H7 (cell line): ENCODE measurements around the gene IDH3G. TPM values are rescaled to one million over a fixed set of nuclear protein-coding genes. Genes with fewer than 3 reads are reported as not detected.

Experiments
- DNase-seq: peaks from one replicate; pipeline ENCODE4 v3.0.0; 2012
- H3K27me3 ChIP-seq: 2 replicates; pipeline ENCODE4 v1.6.0; 2011; ENCODE audit warnings: mild to moderate bottlenecking, low read length; ENCODE audit not compliant: control insufficient read depth, insufficient read depth
- H3K36me3 ChIP-seq: replicated peaks from 2 replicates; pipeline ENCODE4 v1.5.1; 2011; ENCODE audit warnings: low read length; ENCODE audit not compliant: control insufficient read depth, insufficient read depth
- H3K4me3 ChIP-seq: 2 replicates; pipeline ENCODE4 v1.5.1; 2011; ENCODE audit warnings: low read depth, mild to moderate bottlenecking, control low read depth, low read length, moderate library complexity; ENCODE audit not compliant: insufficient read depth
- total RNA-seq: library from RNA; depleted of rRNA; stranded (reverse); fragments of >200 nt; shearing (Covaris generic); gene quantifications from 2 replicates; pipeline ENCODE4 v1.2.3, GENCODE V29; 2014

IDH3G gene
- total RNA-seq, 1 experiment from 2014 or later = 76.2 TPM

DNA sequence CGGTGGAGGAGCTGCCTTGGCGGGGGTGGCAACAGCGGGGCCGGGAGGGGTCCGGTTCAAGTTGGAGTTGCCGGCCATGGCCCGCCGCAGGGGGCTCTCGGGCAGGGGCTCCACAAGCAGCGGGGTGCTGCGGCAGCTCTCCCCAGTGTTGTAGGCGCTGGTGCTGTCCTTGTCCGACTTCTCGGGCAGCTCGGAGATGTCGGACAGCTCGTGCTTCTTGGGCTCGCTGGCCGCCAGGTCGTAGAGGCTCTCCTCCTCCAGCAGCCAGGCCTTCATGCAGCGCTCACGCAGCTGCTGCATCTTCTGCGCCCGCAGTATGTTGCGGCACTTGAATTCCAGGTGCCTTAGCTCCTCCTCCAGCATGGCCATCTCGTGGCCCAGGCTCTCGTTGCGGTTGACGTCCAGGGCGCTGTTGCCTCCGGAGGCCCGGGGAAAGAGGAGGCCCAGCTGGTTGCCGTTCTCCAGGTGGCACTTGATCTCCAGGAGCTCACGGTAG, 10.0 kb upstream of the IDH3G start:
- no peak overlapping the region for H3K4me3 ChIP-seq
- H3K36me3 ChIP-seq = no peaks in the 10 kb centered on the region; the same call in 1 of the 2 replicates
- H3K27me3 ChIP-seq = no peaks in the 10 kb centered on the region
- no peak for DNase-seq

DNA sequence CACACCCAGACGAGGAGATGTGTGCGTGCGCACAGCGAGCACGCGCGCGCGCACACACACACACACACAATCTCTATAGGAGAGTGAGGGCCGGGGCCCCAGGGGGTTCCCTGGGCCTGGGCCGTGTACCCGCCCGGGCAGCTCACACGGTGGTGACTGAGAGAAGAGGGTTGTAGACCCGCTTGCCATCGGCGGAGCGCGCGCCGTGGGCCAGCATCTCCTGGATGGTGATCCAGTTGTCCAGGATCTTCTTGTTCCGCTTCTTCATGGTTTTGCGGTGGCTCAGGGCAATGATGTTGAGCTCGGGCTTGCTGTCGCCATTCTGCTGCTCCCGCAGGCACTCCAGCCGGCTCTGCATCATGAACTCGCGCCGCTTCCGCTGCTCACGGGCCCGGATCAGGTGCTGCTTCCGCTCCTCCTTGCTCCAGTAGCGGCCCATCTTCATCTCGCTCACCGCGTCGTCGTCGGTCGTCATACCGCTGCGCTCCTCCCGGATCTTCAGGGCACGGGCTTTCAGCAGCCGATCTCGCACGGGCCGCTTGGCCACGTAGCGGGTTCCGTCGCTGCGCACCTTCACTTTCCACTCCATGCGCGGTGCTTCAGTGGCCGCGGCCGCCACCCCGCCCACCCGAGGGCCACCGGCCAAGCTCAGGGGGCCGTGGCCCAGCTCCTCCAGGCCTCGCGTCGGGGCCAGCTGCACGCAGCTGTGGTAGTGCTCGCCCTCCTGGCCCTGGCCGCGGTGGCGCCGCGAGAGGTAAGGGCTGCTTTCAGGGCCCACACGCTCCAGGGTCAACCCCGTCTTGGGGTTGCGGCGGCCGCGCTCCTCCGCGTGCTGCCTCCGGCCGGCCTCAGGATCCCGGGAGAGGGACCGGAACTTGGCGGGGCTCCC, 9.3 kb upstream of the IDH3G start:
- Histone ChIP-seq H3K36me3 (no peaks in the 10 kb centered on the region; the same call in 1 of the 2 replicates), H3K4me3 (no peak overlapping the region), H3K27me3 (no peaks in the 10 kb centered on the region)
- DNase-seq = no peak

DNA sequence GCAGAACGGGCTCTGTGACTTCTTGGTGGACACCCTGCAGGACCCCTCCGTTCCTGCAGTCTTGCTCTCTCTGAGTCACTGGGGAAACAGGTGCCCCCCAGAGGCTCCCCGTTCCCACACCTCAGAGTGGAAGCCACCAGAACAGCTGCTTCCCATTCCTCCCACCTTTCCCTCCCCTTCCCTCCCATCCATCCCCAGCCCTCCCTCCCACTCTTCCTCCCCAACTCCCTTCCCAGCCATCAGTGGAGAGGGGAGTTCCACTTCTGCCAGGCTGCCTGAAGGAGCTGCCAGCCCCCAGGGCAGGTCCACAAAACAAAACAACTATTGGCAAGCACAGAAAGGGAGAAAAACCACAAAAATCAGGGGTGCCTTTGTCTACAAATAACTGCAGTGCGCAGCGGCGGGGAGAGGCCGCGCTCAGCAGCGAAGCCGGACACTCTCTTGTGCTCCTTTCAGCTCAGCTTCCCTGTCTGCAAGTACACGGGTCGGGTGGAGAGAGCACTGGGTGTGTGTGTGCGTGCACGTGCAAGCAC, 8.4 kb upstream of the IDH3G start:
- Histone ChIP-seq H3K27me3 (no peaks in the 10 kb centered on the region), H3K36me3 (peaks cover 2% of the 10 kb centered on the region), H3K4me3 (no peak overlapping the region)
- no peak for DNase-seq

DNA sequence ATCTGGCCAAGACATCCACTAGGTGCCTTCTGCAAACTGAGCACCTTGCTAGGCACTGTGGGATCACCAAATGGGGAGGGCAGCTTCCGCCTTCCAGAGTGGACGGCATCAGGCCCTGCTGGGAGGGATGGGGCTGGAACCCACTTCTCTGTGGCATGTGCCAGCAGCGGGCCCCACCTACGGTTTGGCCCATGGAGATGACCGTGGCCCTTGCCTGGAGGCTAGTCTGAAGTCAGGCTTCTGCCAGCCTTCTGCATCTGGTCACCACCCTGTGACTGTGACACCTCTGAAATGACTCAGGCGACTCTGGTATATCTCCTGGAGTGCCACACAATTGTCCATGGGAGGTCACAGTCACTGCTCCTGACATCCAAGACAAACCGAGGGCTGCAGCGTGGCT, 7.5 kb upstream of the IDH3G start:
- Histone ChIP-seq H3K36me3 (peaks cover 4% of the 10 kb centered on the region), H3K27me3 (no peaks in the 10 kb centered on the region), H3K4me3 (no peak overlapping the region)
- DNase-seq = no peak

DNA sequence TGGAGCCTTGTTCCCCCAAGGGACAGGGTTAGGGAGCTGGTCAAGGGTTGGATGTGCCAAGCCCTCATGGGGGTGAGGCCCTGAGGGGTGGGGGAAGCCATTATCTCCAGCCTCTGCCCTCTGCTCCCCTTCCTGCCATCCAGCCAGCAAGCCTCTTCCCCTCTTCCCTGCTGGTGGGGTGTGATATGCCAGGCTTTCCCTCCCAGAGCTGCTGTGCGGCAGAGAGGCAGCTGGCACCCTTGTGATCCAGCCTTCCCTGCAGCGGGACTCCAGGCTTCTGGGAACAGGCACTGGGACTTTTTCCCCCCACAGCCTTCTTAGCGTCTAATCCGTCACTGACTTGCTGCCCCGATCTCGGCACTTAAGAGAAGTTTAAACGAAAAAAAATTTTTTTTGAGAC, 6.6 kb upstream of the IDH3G start:
- Histone ChIP-seq H3K4me3 (no peak overlapping the region), H3K27me3 (no peaks in the 10 kb centered on the region), H3K36me3 (peaks cover 4% of the 10 kb centered on the region)
- DNase-seq = no peak

DNA sequence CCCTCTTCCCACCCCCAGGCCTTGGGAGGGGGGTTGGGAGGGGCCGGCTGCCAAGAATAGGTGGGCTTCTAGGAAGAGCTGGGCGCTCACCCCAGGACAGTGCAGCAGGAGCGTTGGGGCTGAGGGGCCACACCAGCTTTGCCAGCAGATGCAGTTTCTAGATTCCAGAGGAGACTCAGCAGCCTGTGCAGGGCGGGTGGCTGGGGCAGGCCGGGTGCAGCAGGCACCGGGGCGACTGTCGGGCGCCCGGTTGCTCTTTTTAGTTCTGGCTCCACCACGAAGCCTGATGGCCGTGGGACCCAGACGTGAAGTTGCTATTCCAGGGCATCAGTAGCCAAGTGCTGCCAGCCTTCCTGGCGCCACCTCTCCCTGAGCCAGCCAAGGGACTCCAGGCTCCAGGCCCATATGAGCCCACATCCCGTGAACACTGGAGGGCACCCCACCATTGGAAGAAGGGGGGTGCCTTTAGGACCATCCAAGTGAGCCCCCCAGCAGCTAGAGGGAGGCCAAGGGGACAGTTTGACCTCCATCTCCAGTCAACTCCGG, 6.1 kb upstream of the IDH3G start:
- H3K27me3 ChIP-seq = no peaks in the 10 kb centered on the region
- no peak for DNase-seq
- no peak overlapping the region for H3K4me3 ChIP-seq
- peaks cover 4% of the 10 kb centered on the region for H3K36me3 ChIP-seq

DNA sequence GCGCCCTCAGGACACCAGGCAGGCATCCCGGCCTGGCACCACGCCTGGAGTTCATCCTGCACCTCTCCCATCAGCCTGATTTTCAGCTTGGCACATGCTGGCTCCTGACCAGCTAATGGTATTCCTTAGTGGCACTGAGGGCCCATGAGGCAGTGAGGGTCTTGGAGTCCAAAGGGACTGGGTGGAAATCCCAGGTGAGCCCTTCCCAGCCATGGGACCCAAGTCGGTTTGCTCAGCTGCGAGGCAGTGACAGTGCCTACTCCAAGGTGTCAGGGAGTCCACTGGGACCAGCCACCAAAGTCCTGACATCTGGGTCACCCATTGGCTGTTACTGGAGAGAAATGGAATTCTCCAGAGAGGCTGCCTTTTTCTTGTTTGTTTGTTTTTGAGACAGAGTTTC, 5.2 kb upstream of the IDH3G start:
- DNase-seq = no peak
- H3K4me3 ChIP-seq = no peak overlapping the region
- peaks cover 4% of the 10 kb centered on the region for H3K36me3 ChIP-seq
- no peaks in the 10 kb centered on the region for H3K27me3 ChIP-seq

DNA sequence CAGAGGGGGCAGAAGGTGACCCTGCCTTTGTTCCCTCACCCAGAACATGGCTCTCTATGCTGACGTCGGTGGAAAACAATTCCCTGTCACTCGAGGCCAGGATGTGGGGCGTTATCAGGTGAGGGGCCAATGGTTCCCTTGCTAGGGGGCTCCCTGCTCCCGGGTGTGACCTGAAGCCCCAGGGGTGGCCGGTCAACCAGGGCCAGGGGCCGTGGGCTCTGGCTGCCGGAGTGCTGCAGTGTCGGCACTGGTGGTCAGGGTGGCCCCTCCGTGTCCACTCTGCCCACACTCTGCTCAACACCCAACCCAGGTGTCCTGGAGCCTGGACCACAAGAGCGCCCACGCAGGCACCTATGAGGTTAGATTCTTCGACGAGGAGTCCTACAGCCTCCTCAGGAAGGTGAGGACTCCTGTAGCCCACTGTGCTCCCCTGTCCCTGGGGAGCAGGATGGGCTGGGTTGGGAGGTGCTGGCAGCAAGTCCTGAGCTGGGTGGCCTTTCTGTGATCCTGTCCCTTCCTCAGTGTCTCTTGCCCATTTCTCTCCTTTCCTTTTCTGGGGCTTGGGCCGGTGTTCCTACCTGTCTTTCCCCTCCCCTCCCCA, 3.3 kb upstream of the IDH3G start:
- peaks cover 4% of the 10 kb centered on the region for H3K36me3 ChIP-seq
- no peak for DNase-seq
- no peak overlapping the region for H3K4me3 ChIP-seq
- H3K27me3 ChIP-seq = no peaks in the 10 kb centered on the region

DNA sequence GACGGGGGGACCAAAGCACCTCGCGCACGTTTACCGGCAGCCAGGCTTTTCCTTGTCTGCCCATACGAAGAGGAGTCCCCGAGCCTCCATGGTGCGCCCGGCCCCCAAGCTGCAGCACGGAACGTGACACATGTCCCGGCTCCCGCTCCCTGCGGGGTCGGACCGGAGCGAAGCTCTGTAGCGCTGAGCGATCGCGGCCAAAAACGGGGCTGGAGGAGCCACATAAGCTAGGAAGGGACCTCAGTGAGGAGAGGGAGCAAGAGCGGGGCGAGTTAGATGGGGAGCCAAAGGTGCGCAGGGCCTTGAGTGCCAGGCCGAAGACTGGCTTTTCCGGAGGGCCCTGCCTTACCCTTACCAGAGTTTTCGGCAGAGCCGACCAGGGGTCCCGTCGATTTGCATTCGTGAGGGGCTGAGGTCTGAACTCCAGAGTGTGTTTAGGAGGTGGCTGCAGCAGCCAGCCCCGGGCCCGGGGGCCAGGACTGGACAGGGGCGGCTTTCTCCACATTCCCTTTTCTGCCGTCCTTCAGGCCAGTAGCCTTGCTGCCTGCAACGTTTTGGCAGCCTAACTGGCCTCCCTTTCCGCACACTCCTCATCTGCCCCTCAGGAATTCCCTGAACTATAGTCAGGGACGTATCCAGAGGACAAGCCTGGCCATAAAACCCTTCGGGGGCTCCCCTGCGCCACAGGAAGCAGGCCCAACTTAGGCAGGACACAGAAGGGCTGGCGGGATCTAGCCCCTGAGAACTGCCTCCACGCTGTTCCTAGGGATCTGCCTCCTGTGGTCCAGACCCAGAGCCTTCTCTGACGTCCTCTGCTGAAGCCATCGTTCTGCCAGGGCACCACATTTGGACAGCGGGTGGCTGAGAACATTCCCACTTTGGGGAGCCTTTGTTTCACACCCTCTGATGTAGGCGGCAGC, 982 bp upstream of the IDH3G start:
- H3K27me3 ChIP-seq = no peaks in the 10 kb centered on the region
- peaks cover 4% of the 10 kb centered on the region for H3K36me3 ChIP-seq
- DNase-seq = peak; percentile 71
- H3K4me3 ChIP-seq = peak overlapping the region; percentile 65

DNA sequence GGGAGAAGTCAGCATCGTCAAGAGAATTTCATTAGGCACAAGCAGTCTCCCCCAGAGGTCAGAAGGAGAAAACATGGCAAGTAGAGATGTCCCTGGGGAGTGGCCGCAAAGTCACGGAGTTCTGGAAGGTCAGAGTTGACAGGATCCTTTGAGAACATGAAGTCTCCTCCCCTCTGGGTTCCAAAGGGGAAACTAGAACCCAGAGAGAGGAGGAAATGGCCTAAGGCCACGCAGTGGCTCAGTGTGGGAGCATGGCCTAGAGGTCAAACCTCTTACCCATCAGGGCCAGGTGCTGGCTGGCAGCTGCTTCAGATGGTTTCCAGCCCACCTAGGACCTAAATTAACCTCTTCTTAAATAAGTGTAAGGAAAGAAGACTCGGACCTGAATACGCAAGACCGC, 884 bp downstream of the IDH3G start:
- peaks cover 4% of the 10 kb centered on the region for H3K36me3 ChIP-seq
- no peak for DNase-seq
- H3K27me3 ChIP-seq = no peaks in the 10 kb centered on the region
- H3K4me3 ChIP-seq = peak overlapping the region; percentile 76

DNA sequence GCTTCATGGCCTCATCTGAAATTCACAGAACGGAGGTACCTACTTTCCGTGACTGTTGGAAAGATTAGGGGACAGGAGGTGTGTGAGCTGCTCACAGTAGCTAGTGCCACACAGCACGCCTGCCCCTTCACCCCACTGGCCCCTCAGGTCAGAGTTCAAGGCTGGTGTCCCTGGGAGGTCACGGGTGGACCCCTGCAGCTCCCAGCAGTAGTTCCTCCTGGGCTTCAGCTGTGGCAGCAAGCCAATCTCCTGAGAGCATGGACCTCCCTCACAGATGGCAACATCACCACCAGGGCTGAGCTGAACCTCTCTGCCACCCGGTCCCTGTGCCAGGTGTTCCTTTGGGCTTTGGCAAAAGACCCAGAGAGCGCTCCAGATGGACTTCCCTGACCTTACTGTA, 1.8 kb downstream of the IDH3G start:
- Histone ChIP-seq H3K36me3 (peaks cover 2% of the 10 kb centered on the region), H3K4me3 (no peak overlapping the region), H3K27me3 (no peaks in the 10 kb centered on the region)
- no peak for DNase-seq

DNA sequence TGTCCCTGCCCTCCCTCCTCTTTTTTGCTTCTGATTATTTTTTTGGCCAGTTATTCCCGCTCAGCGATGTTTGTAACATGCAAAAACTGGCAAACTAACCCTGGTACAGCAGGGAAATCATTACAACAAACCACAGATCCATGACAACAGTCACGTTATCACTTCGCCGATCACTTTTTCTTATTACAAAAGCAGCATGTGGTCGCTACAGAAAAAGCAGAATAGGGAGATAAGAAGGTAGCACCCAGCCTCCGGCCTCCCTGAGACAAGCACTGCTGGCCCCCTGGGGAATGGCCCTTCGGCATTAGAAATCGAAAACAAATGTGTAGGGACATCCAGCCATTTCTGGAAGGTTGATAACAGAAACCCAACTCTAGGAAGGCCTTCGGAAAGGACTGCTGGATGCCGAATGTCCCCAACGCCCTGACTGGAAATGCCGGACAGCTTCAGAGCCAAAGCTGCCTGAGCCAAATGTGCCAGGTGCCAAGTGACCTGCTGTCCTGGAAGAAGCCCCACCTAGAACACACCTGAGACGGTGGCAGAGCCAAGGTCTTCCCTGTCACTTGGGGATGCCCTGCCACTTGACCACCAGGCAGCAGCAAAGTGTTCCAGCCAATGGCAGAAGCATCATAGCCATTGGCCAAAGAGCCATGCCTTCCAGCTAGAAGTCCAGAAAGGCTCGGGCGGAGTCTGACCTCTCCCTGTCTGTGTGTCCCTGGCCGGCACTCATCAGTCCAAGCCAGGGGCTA, 2.9 kb downstream of the IDH3G start:
- no peak for DNase-seq
- no peaks in the 10 kb centered on the region for H3K27me3 ChIP-seq

DNA sequence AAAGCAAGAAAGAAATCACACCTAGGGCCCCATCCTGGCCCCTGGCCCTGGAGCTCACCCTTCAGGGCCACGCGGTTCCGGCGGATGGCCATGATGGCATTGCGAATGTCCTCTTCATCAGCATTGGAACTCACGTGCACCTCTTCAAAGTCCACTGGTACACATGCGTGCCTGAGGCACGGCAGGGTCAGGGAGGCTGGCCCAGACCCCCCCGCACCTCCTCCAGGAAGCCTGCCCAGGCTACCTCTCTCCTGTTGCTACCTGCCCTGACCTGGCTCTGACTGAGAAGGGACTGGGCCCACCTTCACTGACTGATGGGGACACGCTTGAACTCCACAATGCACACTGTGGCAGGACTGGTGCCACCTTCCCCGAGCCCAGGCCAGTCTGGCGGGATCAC, 4.5 kb downstream of the IDH3G start:
- no peaks in the 10 kb centered on the region for H3K27me3 ChIP-seq
- no peak overlapping the region for H3K4me3 ChIP-seq
- no peaks in the 10 kb centered on the region; the same call in 1 of the 2 replicates for H3K36me3 ChIP-seq
- no peak for DNase-seq

More for the DNA sequence above, 2.9 kb downstream of the IDH3G start:
- Histone ChIP-seq H3K4me3 (no peak overlapping the region), H3K36me3 (no peaks in the 10 kb centered on the region; the same call in 1 of the 2 replicates)
